ENCODE data around the gene CWH43. TPM values are rescaled to one million over a fixed set of nuclear protein-coding genes. Genes with fewer than 3 reads are reported as not detected.

Gene CWH43
- total and polyA plus RNA-seq, 9 of the 15 experiments (the other 6 are each of a cell fraction or from before 2014, with no cell fraction given) = not detected

DNA sequence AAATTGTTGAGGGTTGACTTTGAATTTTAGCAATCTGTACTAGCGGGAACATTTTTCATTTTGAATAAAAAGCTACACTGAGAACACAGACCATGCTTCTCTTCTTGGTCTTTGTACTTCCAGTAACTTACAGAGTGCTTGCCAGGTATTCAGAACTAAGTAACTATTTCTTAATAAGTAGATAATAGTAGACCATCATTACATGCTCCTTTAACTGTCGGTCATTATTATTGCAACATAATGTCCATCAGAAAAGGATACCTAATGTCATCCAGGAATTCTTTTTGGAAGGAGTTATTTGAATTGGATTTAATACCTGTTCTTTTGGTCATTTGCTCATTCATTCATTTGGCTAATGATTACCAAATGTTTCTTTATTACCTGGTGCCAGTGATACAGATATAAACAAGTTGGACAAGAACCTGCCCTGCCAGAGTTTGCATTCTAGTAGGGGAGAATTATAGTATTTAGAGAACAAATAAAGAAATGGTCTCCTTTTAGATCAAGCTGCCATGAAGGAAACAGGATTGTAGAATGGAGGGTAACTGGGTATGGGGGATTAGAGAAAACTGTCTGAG lies 32.7 kb downstream of the CWH43 start:
- no peaks in the 10 kb centered on the region for H3K9me1 ChIP-seq (ENCODE audit: control insufficient read depth, insufficient read depth, low read length)
- intact Hi-C loops (cut with micrococcal nuclease) = no loop called here
- in situ Hi-C loops (cut with MboI) = loop anchor here (25.0 kb wide), 1 partner anchor 293 kb away; no protein-coding TSS in a partner anchor
- 0% methylated on average over 2 of the region's 2 CpGs for WGBS (ENCODE audit: insufficient coverage, low coverage, missing lambda C conversion rate)
- H3K4me2 ChIP-seq (ENCODE audit: insufficient read depth, low read length) = no peak overlapping the region
- POLR2A ChIA-PET = no interaction called here
- no peaks in the 10 kb centered on the region for H3K36me3 ChIP-seq (ENCODE audit: control insufficient read depth, insufficient read depth, low read length)
- no peaks in the 10 kb centered on the region for H3K79me2 ChIP-seq (ENCODE audit: control insufficient read depth, insufficient read depth, low read length)
- H3K27ac ChIP-seq (ENCODE audit: extremely low read depth, low read depth, low read length) = no peak overlapping the region
- TF ChIP-seq PHB2 (IDR thresholded peaks at IDR 0.05; ENCODE audit: low read depth) (no peak), ZEB2 (IDR thresholded peaks at IDR 0.05) (no peak), RFX7 (CRISPR knock-in tag; IDR thresholded peaks at IDR 0.05) (no peak), SP1 (CRISPR knock-in tag; IDR thresholded peaks at IDR 0.05) (no peak)
- H4K20me1 ChIP-seq (replicated peaks; ENCODE audit: control insufficient read depth, insufficient read depth, low read length) = no peaks in the 10 kb centered on the region
- no peaks in the 10 kb centered on the region for H3K9me3 ChIP-seq (replicated peaks; ENCODE audit: control insufficient read depth, insufficient read depth, low read depth, low read length)
- H3K4me1 ChIP-seq (replicated peaks in 1 of 2; ENCODE audit: control insufficient read depth in 2 of 2, insufficient read depth in 2 of 2, low read length in 2 of 2) = no peaks in the 10 kb centered on the region; a peak in 1 of 5 replicates
- FAIRE-seq (no peak), DNase-seq (ENCODE audit: extremely low read depth in 1 of 4, low spot score in 3 of 4) (no peak), ATAC-seq (no peak)
- CTCF ChIA-PET (ENCODE audit: low intra/inter-chr PET ratio) = no interaction called here
- H3K4me3 ChIP-seq = no peak overlapping the region
- H2AFZ ChIP-seq (ENCODE audit: low read depth, low read length) = no peak overlapping the region
- no peak overlapping the region for H3K9ac ChIP-seq (ENCODE audit: insufficient read depth in 1 of 2, low read depth in 2 of 2, low read length in 2 of 2)
- H3K27me3 ChIP-seq (ENCODE audit: control insufficient read depth in 2 of 2, insufficient read depth in 2 of 2, low read length in 2 of 2) = no peaks in the 10 kb centered on the region
- no TSS peak for BruUV-seq (replicated peaks)

DNA sequence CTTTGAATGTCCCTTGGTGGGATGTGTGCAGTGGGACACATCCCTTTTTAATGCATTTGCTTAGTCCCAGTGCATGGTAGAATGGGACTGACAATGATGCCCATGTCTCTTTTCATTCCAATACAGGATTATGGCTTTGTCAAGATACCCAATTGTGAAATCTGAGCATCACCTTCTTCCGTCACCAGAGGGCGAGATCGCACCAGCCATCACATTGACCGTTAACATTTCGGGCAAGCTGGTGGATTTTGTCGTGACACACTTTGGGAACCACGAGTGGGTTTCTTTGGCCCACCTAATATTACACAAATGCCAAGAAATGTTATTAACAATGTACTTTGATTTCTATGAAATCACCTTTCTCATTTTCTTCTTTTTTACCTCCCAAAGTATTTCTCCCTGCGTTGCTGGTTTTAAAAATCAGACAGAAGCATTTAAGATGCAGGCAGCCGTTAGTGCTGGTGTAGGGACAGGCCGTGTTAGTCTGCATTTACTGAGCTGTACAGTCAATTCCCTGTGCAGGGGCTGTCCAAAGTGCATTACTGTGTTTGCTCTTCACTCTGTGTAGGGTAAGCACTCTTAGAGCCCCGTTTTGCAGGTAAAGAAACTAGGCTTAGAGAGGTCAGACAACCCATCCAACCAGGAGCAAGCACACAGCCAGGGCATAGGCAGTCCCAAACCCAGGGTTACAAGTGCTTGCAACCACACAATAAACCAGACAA lies 46.5 kb downstream of the CWH43 start:
- no peak overlapping the region for H3K4me3 ChIP-seq
- no peaks in the 10 kb centered on the region for H3K79me2 ChIP-seq (ENCODE audit: control insufficient read depth, insufficient read depth, low read length)
- H3K9me3 ChIP-seq (replicated peaks; ENCODE audit: control insufficient read depth, insufficient read depth, low read depth, low read length) = no peaks in the 10 kb centered on the region
- ChIA-PET CTCF (ENCODE audit: low intra/inter-chr PET ratio) (no interaction called here), POLR2A (no interaction called here)
- no peak overlapping the region for H3K9ac ChIP-seq (ENCODE audit: insufficient read depth in 1 of 2, low read depth in 2 of 2, low read length in 2 of 2)
- no peaks in the 10 kb centered on the region for H3K36me3 ChIP-seq (ENCODE audit: control insufficient read depth, insufficient read depth, low read length)
- no TSS peak for BruUV-seq (replicated peaks)
- 1% methylated on average over 11 of the region's 11 CpGs for WGBS (ENCODE audit: insufficient coverage, low coverage, missing lambda C conversion rate)
- no peaks in the 10 kb centered on the region for H4K20me1 ChIP-seq (replicated peaks; ENCODE audit: control insufficient read depth, insufficient read depth, low read length)
- intact Hi-C loops (cut with micrococcal nuclease) (no loop called here), in situ Hi-C loops (cut with MboI) (no loop called here)
- FAIRE-seq = peak; percentile 93
- no peak overlapping the region for H3K27ac ChIP-seq (ENCODE audit: extremely low read depth, low read depth, low read length)
- no peak overlapping the region for H3K4me2 ChIP-seq (ENCODE audit: insufficient read depth, low read length)
- no peaks in the 10 kb centered on the region for H3K9me1 ChIP-seq (ENCODE audit: control insufficient read depth, insufficient read depth, low read length)
- H3K4me1 ChIP-seq (replicated peaks in 1 of 2; ENCODE audit: control insufficient read depth in 2 of 2, insufficient read depth in 2 of 2, low read length in 2 of 2) = no peaks in the 10 kb centered on the region
- peak; percentile 78 for ATAC-seq
- H3K27me3 ChIP-seq (ENCODE audit: control insufficient read depth in 2 of 2, insufficient read depth in 2 of 2, low read length in 2 of 2) = no peaks in the 10 kb centered on the region
- H2AFZ ChIP-seq (ENCODE audit: low read depth, low read length) = no peak overlapping the region
- peak; percentile 28 to 65 (median 40) for DNase-seq (ENCODE audit: extremely low read depth in 1 of 4, low spot score in 3 of 4)
- TF ChIP-seq, protein P1, sequence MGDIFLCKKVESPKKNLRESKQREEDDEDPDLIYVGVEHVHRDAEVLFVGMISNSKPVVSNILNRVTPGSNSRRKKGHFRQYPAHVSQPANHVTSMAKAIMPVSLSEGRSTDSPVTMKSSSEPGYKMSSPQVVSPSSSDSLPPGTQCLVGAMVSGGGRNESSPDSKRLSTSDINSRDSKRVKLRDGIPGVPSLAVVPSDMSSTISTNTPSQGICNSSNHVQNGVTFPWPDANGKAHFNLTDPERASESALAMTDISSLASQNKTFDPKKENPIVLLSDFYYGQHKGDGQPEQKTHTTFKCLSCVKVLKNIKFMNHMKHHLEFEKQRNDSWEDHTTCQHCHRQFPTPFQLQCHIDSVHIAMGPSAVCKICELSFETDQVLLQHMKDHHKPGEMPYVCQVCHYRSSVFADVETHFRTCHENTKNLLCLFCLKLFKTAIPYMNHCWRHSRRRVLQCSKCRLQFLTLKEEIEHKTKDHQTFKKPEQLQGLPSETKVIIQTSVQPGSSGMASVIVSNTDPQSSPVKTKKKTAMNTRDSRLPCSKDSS (IDR thresholded peaks at IDR 0.05; ENCODE audit: low read depth, partially characterized antibody) = no peak
- TF ChIP-seq ZNF583 (CRISPR knock-in tag; IDR thresholded peaks at IDR 0.05) (no peak), CEBPB (tag; IDR thresholded peaks at IDR 0.05) (peak; percentile 90)
- TF ChIP-seq, protein P2, sequence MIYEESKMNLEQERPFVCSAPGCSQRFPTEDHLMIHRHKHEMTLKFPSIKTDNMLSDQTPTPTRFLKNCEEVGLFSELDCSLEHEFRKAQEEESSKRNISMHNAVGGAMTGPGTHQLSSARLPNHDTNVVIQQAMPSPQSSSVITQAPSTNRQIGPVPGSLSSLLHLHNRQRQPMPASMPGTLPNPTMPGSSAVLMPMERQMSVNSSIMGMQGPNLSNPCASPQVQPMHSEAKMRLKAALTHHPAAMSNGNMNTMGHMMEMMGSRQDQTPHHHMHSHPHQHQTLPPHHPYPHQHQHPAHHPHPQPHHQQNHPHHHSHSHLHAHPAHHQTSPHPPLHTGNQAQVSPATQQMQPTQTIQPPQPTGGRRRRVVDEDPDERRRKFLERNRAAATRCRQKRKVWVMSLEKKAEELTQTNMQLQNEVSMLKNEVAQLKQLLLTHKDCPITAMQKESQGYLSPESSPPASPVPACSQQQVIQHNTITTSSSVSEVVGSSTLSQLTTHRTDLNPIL (CRISPR knock-in tag; IDR thresholded peaks at IDR 0.05) = no peak
- TF ChIP-seq, protein P3, sequence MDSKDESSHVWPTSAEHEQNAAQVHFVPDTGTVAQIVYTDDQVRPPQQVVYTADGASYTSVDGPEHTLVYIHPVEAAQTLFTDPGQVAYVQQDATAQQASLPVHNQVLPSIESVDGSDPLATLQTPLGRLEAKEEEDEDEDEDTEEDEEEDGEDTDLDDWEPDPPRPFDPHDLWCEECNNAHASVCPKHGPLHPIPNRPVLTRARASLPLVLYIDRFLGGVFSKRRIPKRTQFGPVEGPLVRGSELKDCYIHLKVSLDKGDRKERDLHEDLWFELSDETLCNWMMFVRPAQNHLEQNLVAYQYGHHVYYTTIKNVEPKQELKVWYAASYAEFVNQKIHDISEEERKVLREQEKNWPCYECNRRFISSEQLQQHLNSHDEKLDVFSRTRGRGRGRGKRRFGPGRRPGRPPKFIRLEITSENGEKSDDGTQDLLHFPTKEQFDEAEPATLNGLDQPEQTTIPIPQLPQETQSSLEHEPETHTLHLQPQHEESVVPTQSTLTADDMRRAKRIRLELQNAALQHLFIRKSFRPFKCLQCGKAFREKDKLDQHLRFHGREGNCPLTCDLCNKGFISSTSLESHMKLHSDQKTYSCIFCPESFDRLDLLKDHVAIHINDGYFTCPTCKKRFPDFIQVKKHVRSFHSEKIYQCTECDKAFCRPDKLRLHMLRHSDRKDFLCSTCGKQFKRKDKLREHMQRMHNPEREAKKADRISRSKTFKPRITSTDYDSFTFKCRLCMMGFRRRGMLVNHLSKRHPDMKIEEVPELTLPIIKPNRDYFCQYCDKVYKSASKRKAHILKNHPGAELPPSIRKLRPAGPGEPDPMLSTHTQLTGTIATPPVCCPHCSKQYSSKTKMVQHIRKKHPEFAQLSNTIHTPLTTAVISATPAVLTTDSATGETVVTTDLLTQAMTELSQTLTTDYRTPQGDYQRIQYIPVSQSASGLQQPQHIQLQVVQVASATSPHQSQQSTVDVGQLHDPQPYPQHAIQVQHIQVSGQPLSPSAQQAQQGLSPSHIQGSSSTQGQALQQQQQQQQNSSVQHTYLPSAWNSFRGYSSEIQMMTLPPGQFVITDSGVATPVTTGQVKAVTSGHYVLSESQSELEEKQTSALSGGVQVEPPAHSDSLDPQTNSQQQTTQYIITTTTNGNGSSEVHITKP (IDR thresholded peaks at IDR 0.05; ENCODE audit: partially characterized antibody) = no peak
